ENCODE results near the gene HMG20A. TPM values are rescaled to one million over a fixed set of nuclear protein-coding genes. Genes with fewer than 3 reads are reported as not detected.

The HMG20A gene
- total RNA-seq, 1 experiment from 2014 or later: 60.2 TPM

- H2BK5ac ChIP-seq (ENCODE audit: insufficient read length, low read length): no peak overlapping the region
- H3K4me1 ChIP-seq (ENCODE audit: insufficient read depth, low read length): peaks cover 9% of the 10 kb centered on the region; the same call in 1 of the 2 replicates
- no peak overlapping the region for H3K14ac ChIP-seq (ENCODE audit: insufficient read depth, low read length)
- no peak overlapping the region for H3K4ac ChIP-seq (ENCODE audit: low read depth, low read length)
- H2AK5ac ChIP-seq (ENCODE audit: insufficient read length, low read length): no peak overlapping the region
- H3K27ac Mint-ChIP-seq: no peak overlapping the region
- H2BK15ac ChIP-seq (ENCODE audit: low read depth, low read length): no peak overlapping the region
- H4K8ac ChIP-seq (replicated peaks; ENCODE audit: insufficient read length, low read depth, low read length): no peak overlapping the region
- no peak overlapping the region for H2AFZ ChIP-seq (ENCODE audit: low read length)
- no peak overlapping the region for H2BK20ac ChIP-seq (ENCODE audit: low read depth, low read length, poor library complexity, severe bottlenecking)
- no peak overlapping the region for H4K91ac ChIP-seq (ENCODE audit: insufficient read length, low read depth, low read length)
- H2BK120ac ChIP-seq (ENCODE audit: low read depth, low read length, poor library complexity, severe bottlenecking): no peak overlapping the region
- no peak overlapping the region for H3K4me3 Mint-ChIP-seq
- H4K5ac ChIP-seq (ENCODE audit: insufficient read length, low read depth, low read length): no peak overlapping the region
- no peaks in the 10 kb centered on the region for H3K27me3 ChIP-seq (ENCODE audit: insufficient read depth, low read length)
- peaks cover 0 to 10% (median 0%) of the 10 kb centered on the region in 3 experiments; a peak in 1 of 7 replicates for H3K36me3 Mint-ChIP-seq (ENCODE audit: insufficient read depth in 1 of 3, low read depth in 3 of 3)
- H4K20me1 ChIP-seq (ENCODE audit: control insufficient read depth, insufficient read depth, insufficient read length): no peaks in the 10 kb centered on the region
- H3K4me2 ChIP-seq (ENCODE audit: insufficient read depth, insufficient read length, low read length): no peak overlapping the region
- no peaks in the 10 kb centered on the region for H3K79me2 ChIP-seq (ENCODE audit: insufficient read depth, low read length)
- no peak overlapping the region for H3K23ac ChIP-seq (ENCODE audit: insufficient read length, low read depth, low read length)
- H3K79me1 ChIP-seq (ENCODE audit: insufficient read depth, low read depth, low read length, poor library complexity, severe bottlenecking): no peaks in the 10 kb centered on the region
- H3K9me3 ChIP-seq (ENCODE audit: control insufficient read depth, low read depth, low read length): no peaks in the 10 kb centered on the region
- DNase-seq: no peak
- no peak overlapping the region for H3K27ac ChIP-seq (ENCODE audit: insufficient read length, low read depth, low read length)
- peaks cover 34 to 46% of the 10 kb centered on the region in 2 experiments for H3K4me1 Mint-ChIP-seq
- no peak overlapping the region for H3K56ac ChIP-seq (ENCODE audit: insufficient read length, low read depth, low read length)
- H3K23me2 ChIP-seq (ENCODE audit: insufficient read length, low read depth, low read length, poor library complexity, severe bottlenecking): no peaks in the 10 kb centered on the region
- no peak overlapping the region for H2BK12ac ChIP-seq (ENCODE audit: insufficient read length, low read depth, low read length)
- H3K27me3 Mint-ChIP-seq (ENCODE audit: low read depth): no peaks in the 10 kb centered on the region; the same call in 1 of the 2 replicates
- WGBS (ENCODE audit: extremely low coverage, insufficient read length, low lambda C conversion rate): no CpG with 5 or more reads among the region's 6 CpGs
- H3K9ac ChIP-seq (ENCODE audit: extremely low read depth, insufficient read length, low read length): no peak overlapping the region
- H3K18ac ChIP-seq (ENCODE audit: insufficient read length, low read depth, low read length): no peak overlapping the region
- TF ChIP-seq CTCF (conservative IDR thresholded peaks at IDR 0.05): no peak
- H3K9me3 Mint-ChIP-seq: peaks cover 0 to 2% of the 10 kb centered on the region in 2 experiments; a peak in 1 of 5 replicates
- no peak overlapping the region for H3T11ph ChIP-seq (ENCODE audit: low read length)
These were observed 100.5 kb downstream of the HMG20A start for GRCh38 chr15:77521206-77521605.

All from H9 (cell line).